A549 (cell line): ENCODE results near the gene FOXB2.

Experiments used
- HDAC2 ChIP-seq: fragments of 200-600 bp; sonication (generic); IDR thresholded peaks from 2 replicates; pipeline ENCODE4 v1.6.1; 2016
- JUN ChIP-seq, 2 experiments: fragments of >200 bp; sonication (Bioruptor Twin); formaldehyde crosslinking; IDR thresholded peaks; 2 replicates in 1 of 2; 3 replicates in 1 of 2; pipeline ENCODE4 v1.6.1; 2016 to 2017
- JUNB ChIP-seq: fragments of >200 bp; sonication (Bioruptor Twin); formaldehyde crosslinking; IDR thresholded peaks from 2 replicates; pipeline ENCODE4 v1.6.1; 2016
- MAFK ChIP-seq: fragments of 450-650 bp; IDR thresholded peaks from 2 replicates; pipeline ENCODE4 v1.6.1; 2014; ENCODE audit not compliant: partially characterized antibody
- POLR2A ChIP-seq: IDR thresholded peaks from 2 replicates; pipeline ENCODE4 v1.6.1; 2012; ENCODE audit warnings: mild to moderate bottlenecking, low read length
- ZFP36 ChIP-seq: fragments of 450-650 bp; IDR thresholded peaks from 2 replicates; pipeline ENCODE4 v1.6.1; 2014; ENCODE audit warnings: borderline replicate concordance; ENCODE audit not compliant: partially characterized antibody
- TF ChIP-seq, protein P1 (sequence below): fragments of 200-600 bp; sonication (generic); IDR thresholded peaks from 2 replicates; pipeline ENCODE4 v1.6.1; 2016; ENCODE audit warnings: antibody characterized with exemption, mild to moderate bottlenecking, moderate library complexity
- TF ChIP-seq, protein P2 (sequence below): fragments of >200 bp; sonication (Bioruptor Twin); formaldehyde crosslinking; IDR thresholded peaks from 3 replicates; pipeline ENCODE4 v1.5.1; 2016

DNA sequence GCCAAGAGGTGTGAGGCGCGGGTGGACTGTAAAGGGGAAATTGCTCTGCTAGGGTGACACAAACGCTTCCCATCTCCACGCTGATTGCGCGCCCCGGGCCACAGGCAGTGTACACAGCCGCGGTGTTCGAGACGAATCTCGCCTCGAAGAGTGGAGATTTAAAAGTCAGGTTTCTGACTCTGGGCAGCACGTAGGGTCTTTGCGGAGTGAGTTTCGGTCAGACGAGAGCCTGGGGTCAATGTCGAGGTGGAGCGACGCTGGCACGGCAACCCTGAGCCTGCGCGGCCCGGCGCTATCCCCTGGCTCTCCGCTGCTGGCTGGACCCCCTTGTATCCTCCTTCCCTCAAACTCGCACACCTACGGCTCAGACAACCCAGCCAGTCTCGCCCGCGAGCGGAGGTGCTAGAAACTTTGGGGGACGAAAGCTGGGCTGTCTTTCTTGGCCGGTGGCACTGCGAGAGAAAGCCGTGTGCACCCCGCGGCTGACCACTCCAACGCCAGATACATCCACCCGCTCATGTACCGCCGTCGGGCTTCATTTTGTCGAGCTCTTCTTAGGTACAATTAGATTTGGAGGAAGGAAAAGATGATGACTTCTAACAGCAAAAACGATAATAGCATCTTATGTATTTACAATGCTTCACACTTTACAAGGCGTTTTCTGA lies 5.4 kb upstream of the FOXB2 start:
- TF ChIP-seq, protein P1, sequence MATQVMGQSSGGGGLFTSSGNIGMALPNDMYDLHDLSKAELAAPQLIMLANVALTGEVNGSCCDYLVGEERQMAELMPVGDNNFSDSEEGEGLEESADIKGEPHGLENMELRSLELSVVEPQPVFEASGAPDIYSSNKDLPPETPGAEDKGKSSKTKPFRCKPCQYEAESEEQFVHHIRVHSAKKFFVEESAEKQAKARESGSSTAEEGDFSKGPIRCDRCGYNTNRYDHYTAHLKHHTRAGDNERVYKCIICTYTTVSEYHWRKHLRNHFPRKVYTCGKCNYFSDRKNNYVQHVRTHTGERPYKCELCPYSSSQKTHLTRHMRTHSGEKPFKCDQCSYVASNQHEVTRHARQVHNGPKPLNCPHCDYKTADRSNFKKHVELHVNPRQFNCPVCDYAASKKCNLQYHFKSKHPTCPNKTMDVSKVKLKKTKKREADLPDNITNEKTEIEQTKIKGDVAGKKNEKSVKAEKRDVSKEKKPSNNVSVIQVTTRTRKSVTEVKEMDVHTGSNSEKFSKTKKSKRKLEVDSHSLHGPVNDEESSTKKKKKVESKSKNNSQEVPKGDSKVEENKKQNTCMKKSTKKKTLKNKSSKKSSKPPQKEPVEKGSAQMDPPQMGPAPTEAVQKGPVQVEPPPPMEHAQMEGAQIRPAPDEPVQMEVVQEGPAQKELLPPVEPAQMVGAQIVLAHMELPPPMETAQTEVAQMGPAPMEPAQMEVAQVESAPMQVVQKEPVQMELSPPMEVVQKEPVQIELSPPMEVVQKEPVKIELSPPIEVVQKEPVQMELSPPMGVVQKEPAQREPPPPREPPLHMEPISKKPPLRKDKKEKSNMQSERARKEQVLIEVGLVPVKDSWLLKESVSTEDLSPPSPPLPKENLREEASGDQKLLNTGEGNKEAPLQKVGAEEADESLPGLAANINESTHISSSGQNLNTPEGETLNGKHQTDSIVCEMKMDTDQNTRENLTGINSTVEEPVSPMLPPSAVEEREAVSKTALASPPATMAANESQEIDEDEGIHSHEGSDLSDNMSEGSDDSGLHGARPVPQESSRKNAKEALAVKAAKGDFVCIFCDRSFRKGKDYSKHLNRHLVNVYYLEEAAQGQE = no peak
- TF ChIP-seq, protein P2, sequence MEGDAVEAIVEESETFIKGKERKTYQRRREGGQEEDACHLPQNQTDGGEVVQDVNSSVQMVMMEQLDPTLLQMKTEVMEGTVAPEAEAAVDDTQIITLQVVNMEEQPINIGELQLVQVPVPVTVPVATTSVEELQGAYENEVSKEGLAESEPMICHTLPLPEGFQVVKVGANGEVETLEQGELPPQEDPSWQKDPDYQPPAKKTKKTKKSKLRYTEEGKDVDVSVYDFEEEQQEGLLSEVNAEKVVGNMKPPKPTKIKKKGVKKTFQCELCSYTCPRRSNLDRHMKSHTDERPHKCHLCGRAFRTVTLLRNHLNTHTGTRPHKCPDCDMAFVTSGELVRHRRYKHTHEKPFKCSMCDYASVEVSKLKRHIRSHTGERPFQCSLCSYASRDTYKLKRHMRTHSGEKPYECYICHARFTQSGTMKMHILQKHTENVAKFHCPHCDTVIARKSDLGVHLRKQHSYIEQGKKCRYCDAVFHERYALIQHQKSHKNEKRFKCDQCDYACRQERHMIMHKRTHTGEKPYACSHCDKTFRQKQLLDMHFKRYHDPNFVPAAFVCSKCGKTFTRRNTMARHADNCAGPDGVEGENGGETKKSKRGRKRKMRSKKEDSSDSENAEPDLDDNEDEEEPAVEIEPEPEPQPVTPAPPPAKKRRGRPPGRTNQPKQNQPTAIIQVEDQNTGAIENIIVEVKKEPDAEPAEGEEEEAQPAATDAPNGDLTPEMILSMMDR = no peak
- TF ChIP-seq HDAC2 (no peak), JUNB (no peak), POLR2A (no peak), MAFK (no peak), JUN (IDR thresholded peaks at IDR 0.05) (no peak), ZFP36 (no peak)
